Ovary (tissue), 9 donors: Measurements from ENCODE around the gene BPGM. TPM values are rescaled to one million over a fixed set of nuclear protein-coding genes. Genes with fewer than 3 reads are reported as not detected.

ENCODE experiments used
- DNase-seq, 5 donors: peaks; one replicate each; pipeline ENCODE4 v3.0.0-alpha.2; 2019 to 2020
- H3K27ac ChIP-seq, 2 donors: fragments of 200-600 bp; one replicate each; pipeline versions ENCODE4 v1.5.1 to v1.8.0; 2019 to 2022
- H3K27me3 ChIP-seq: fragments of 200-600 bp; one replicate; pipeline ENCODE4 v1.8.0; 2022
- H3K36me3 ChIP-seq: fragments of 200-600 bp; sonication (generic); one replicate; pipeline ENCODE4 v1.5.1; 2019
- H3K4me1 ChIP-seq: one replicate; pipeline ENCODE4 v1.8.1; 2013; ENCODE audit warnings: mild to moderate bottlenecking, moderate library complexity; ENCODE audit not compliant: insufficient read depth
- H3K4me3 ChIP-seq: fragments of 200-600 bp; sonication (generic); one replicate; pipeline ENCODE4 v1.5.1; 2017
- H3K9me3 ChIP-seq, 2 donors: fragments of 200-600 bp in 1 of 2; sonication (generic) in 1 of 2; one replicate each; pipeline versions ENCODE4 v1.5.1 to v1.8.1; 2013 to 2019; ENCODE audit warnings: mild to moderate bottlenecking in 1 of 2, moderate library complexity in 1 of 2
- CTCF ChIP-seq, 3 donors: fragments of 450-650 bp in 2 of 3; fragments of 200-600 bp in 1 of 3; IDR thresholded peaks; one replicate each; pipeline versions ENCODE4 v1.5.1 to v1.8.0; 2016 to 2022; ENCODE audit warnings: antibody characterized with exemption in 3 of 3, mild to moderate bottlenecking in 1 of 3
- EP300 ChIP-seq: sonication (generic); formaldehyde crosslinking; IDR thresholded peaks from one replicate; pipeline ENCODE4 v1.6.1; 2017; ENCODE audit warnings: antibody characterized with exemption
- POLR2A ChIP-seq: fragments of 450-650 bp; IDR thresholded peaks from one replicate; pipeline ENCODE4 v1.6.1; 2017; ENCODE audit warnings: antibody characterized with exemption, mild to moderate bottlenecking, moderate library complexity
- WGBS, 3 donors: extraction: QIAGEN DNeasy Blood & Tissue Kit in 1 of 3; methylation state at CpG; one replicate each; pipeline versions ENCODE4 v1.1.5 to v1.1.7; 2013 to 2017; 5-methylcytosine and 5-hydroxymethylcytosine counted together
- intact Hi-C, 4 donors: fragments of 100-400 bp; cut with DNase I; formaldehyde crosslinking; loops; one replicate each; pipeline versions ENCODE4 v1.11.0 to v1.15.1; 2022 to 2023
- polyA plus RNA-seq, 2 donors: library from polyadenylated mRNA; stranded (reverse); fragments of 200-250 nt in 1 of 2; fragments of 350-450 nt in 1 of 2; fragmentation: Illumina TruSeq in 1 of 2; extraction: RNeasy Lipid Tissue Mini Kit (QIAGEN cat#74804) in 1 of 2; gene quantifications; one replicate each; pipeline ENCODE4 v1.2.3, GENCODE V29; 2013 to 2014
- total RNA-seq, 7 donors: library from RNA; depleted of rRNA in 2 of 7; stranded (reverse); fragments of >200 nt in 2 of 7; fragmentation: NEBNext Ultra II Directional in 3 of 7; extraction: Animal tissue kit (Norgen Biotek cat#: 25700) in 3 of 7; gene quantifications; one replicate each; pipeline versions ENCODE4 v1.1.0 to v1.2.4, GENCODE V29; 2016 to 2023
- donor health status: DM: no; HTN: no; CAD: no; lungs with moderate emphysema.
- donor health status: DM: no; HTN: no; CAD: no.
- donor health status: Bipolar disorder and iron deficiency.
- donor health status: DM: yes; HTN: yes; CAD: no.
- donor health status: DM: no; HTN: no; CAD: no.
- donor health status: DM: yes; HTN: yes; CAD: no.

BPGM gene
- total and polyA plus RNA-seq, 9 donors: 6.5 to 18.1 (median 9.0) TPM

- no peak for DNase-seq
- Histone ChIP-seq H3K4me3 (no peak overlapping the region), H3K9me3 (no peaks in the 10 kb centered on the region), H3K36me3 (no peaks in the 10 kb centered on the region), H3K27me3 (no peaks in the 10 kb centered on the region), H3K4me1 (no peaks in the 10 kb centered on the region), H3K27ac (no peak overlapping the region)
- no peak for TF ChIP-seq EP300
- no peak for TF ChIP-seq CTCF (IDR thresholded peaks at IDR 0.05)
- TF ChIP-seq POLR2A: no peak
- intact Hi-C loops: no loop called here
- WGBS, 3 donors: 57 to 65% (median 60%) methylated on average over 1 of the region's 1 CpG
Measured at GRCh38 chr7:134630237-134630636, 16.4 kb upstream of the BPGM start.

GRCh38 chr7:134630893-134631292 is 15.8 kb upstream of the BPGM start:
- no peaks in the 10 kb centered on the region for H3K36me3 ChIP-seq
- H3K4me3 ChIP-seq: no peak overlapping the region
- no peaks in the 10 kb centered on the region for H3K27me3 ChIP-seq
- H3K27ac ChIP-seq: no peak overlapping the region
- intact Hi-C loops: no loop called here
- no peaks in the 10 kb centered on the region for H3K9me3 ChIP-seq
- no peak for TF ChIP-seq POLR2A
- TF ChIP-seq CTCF (IDR thresholded peaks at IDR 0.05): no peak
- H3K4me1 ChIP-seq: no peaks in the 10 kb centered on the region
- DNase-seq: no peak

GRCh38 chr7:134632052-134632451 is 14.6 kb upstream of the BPGM start:
- H3K4me3 ChIP-seq: no peak overlapping the region
- no peaks in the 10 kb centered on the region for H3K36me3 ChIP-seq
- TF ChIP-seq POLR2A (no peak), EP300 (no peak), CTCF (IDR thresholded peaks at IDR 0.05) (no peak)
- H3K4me1 ChIP-seq: no peaks in the 10 kb centered on the region
- H3K9me3 ChIP-seq: no peaks in the 10 kb centered on the region
- no peaks in the 10 kb centered on the region for H3K27me3 ChIP-seq
- DNase-seq: no peak
- no peak overlapping the region for H3K27ac ChIP-seq
- intact Hi-C loops: no loop called here

GRCh38 chr7:134632937-134633540 is 13.6 kb upstream of the BPGM start:
- H3K36me3 ChIP-seq: no peaks in the 10 kb centered on the region
- 31 to 32% (median 31%) methylated on average over 5 of the region's 5 CpGs for WGBS, 3 donors
- DNase-seq: no peak
- TF ChIP-seq EP300 (no peak), POLR2A (no peak), CTCF (IDR thresholded peaks at IDR 0.05) (no peak)
- H3K27ac ChIP-seq: no peak overlapping the region
- no peaks in the 10 kb centered on the region for H3K4me1 ChIP-seq
- no peak overlapping the region for H3K4me3 ChIP-seq
- H3K27me3 ChIP-seq: no peaks in the 10 kb centered on the region
- no peaks in the 10 kb centered on the region for H3K9me3 ChIP-seq
- intact Hi-C loops: no loop called here
